OCI-LY1 (cell line): ENCODE data around the gene REPS2.

Experiments
- H2AFZ ChIP-seq: fragments of 200-600 bp; sonication (generic), shearing (Covaris generic); 2 replicates; pipeline ENCODE4 v1.6.0; 2014; ENCODE audit warnings: antibody characterized with exemption, mild to moderate bottlenecking, low read length
- H3F3A ChIP-seq: fragments of 200-600 bp; sonication (generic), shearing (Covaris generic); 2 replicates; pipeline ENCODE4 v1.6.0; 2014; ENCODE audit warnings: mild to moderate bottlenecking, antibody characterized with exemption, low read length, moderate library complexity; ENCODE audit not compliant: insufficient read depth
- H3K27ac ChIP-seq: fragments of 200-600 bp; sonication (generic); 2 replicates; pipeline ENCODE4 v1.5.1; 2014; ENCODE audit warnings: low read length, mixed run types, mild to moderate bottlenecking, low read depth; ENCODE audit not compliant: poor library complexity, severe bottlenecking
- H3K27me3 ChIP-seq: fragments of 200-600 bp; sonication (generic); 2 replicates; pipeline ENCODE4 v1.6.0; 2014; ENCODE audit warnings: antibody characterized with exemption, mild to moderate bottlenecking, low read length, moderate library complexity; ENCODE audit not compliant: insufficient read depth
- H3K36me3 ChIP-seq: fragments of 200-600 bp; sonication (generic); 2 replicates; pipeline ENCODE4 v1.6.1; 2014; ENCODE audit warnings: mild to moderate bottlenecking, antibody characterized with exemption, low read length, moderate library complexity, mixed read lengths; ENCODE audit not compliant: insufficient read depth
- H3K4me1 ChIP-seq: fragments of 200-600 bp; sonication (generic); 2 replicates; pipeline ENCODE4 v1.5.1; 2014; ENCODE audit warnings: mild to moderate bottlenecking, low read length, moderate library complexity; ENCODE audit not compliant: insufficient read depth, severe bottlenecking
- H3K4me2 ChIP-seq: fragments of 200-600 bp; sonication (generic), shearing (Covaris generic); 2 replicates; pipeline ENCODE4 v1.6.1; 2014; ENCODE audit warnings: low read length
- H3K4me3 ChIP-seq: fragments of 200-600 bp; sonication (generic); 2 replicates; pipeline ENCODE4 v1.5.1; 2014; ENCODE audit warnings: low read length, low read depth, mild to moderate bottlenecking, mixed read lengths; ENCODE audit not compliant: poor library complexity, severe bottlenecking
- H3K79me2 ChIP-seq: fragments of 200-600 bp; shearing (Covaris generic); 2 replicates; pipeline ENCODE4 v1.6.1; 2016; ENCODE audit warnings: mixed run types, low read length, mixed read lengths; ENCODE audit not compliant: insufficient read depth
- H3K9ac ChIP-seq: fragments of 200-600 bp; sonication (generic), shearing (Covaris generic); 2 replicates; pipeline ENCODE4 v1.6.1; 2014; ENCODE audit warnings: mild to moderate bottlenecking, low read length, mixed read lengths
- H3K9me2 ChIP-seq: fragments of 200-600 bp; sonication (generic), shearing (Covaris generic); 2 replicates; pipeline ENCODE4 v1.6.1; 2014; ENCODE audit warnings: low read depth, mild to moderate bottlenecking, low read length, mixed read lengths
- H3K9me3 ChIP-seq: fragments of 200-600 bp; shearing (Covaris generic); 2 replicates; pipeline ENCODE4 v1.6.1; 2014; ENCODE audit warnings: low read length, mixed read lengths
- H4K20me1 ChIP-seq: fragments of 200-600 bp; sonication (generic), shearing (Covaris generic); 2 replicates; pipeline ENCODE4 v1.6.0; 2016; ENCODE audit warnings: mild to moderate bottlenecking, low read length; ENCODE audit not compliant: insufficient read depth
- CTCF ChIP-seq: fragments of 200-600 bp; sonication (generic), shearing (Covaris generic); IDR thresholded peaks from 2 replicates; pipeline ENCODE4 v1.5.1; 2017; ENCODE audit warnings: mild to moderate bottlenecking, antibody characterized with exemption, low read length, moderate library complexity, mixed read lengths
- EZH2 ChIP-seq: fragments of 200-600 bp; sonication (generic), shearing (Covaris generic); IDR thresholded peaks from 2 replicates; pipeline ENCODE4 v1.8.0; 2017; ENCODE audit warnings: borderline replicate concordance, mixed run types, mild to moderate bottlenecking, antibody characterized with exemption, low read length, moderate library complexity, mixed read lengths

REPS2 gene

DNA sequence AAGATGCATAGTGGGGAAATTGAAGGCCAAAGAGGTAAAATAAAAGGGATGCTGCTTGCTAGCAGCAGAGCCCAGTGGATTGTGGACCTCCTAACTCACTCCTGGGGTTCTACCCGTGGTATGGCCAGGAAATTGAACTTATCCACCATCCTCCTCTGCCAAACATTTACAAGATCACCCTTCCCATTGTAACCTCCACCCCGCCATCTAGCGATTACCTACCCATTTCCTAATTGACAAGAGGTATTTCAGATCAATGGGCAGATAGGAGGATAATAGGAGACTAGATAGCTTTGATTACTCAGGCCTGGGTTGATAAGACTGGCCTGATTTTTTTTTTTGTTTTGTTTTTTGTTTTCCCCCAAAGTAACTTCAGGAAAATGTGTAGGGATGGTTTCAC lies 67.8 kb downstream of the REPS2 start:
- Histone ChIP-seq H2AFZ (no peak overlapping the region), H3K79me2 (no peaks in the 10 kb centered on the region), H3K9me2 (no peaks in the 10 kb centered on the region), H3K4me2 (no peak overlapping the region), H3K9me3 (no peaks in the 10 kb centered on the region), H3K36me3 (no peaks in the 10 kb centered on the region), H3K4me3 (no peak overlapping the region), H3K4me1 (no peaks in the 10 kb centered on the region), H3K27me3 (no peaks in the 10 kb centered on the region), H3K9ac (no peak overlapping the region), H3K27ac (no peak overlapping the region), H3F3A (no peaks in the 10 kb centered on the region), H4K20me1 (no peaks in the 10 kb centered on the region)
- TF ChIP-seq CTCF (no peak), EZH2 (no peak)

DNA sequence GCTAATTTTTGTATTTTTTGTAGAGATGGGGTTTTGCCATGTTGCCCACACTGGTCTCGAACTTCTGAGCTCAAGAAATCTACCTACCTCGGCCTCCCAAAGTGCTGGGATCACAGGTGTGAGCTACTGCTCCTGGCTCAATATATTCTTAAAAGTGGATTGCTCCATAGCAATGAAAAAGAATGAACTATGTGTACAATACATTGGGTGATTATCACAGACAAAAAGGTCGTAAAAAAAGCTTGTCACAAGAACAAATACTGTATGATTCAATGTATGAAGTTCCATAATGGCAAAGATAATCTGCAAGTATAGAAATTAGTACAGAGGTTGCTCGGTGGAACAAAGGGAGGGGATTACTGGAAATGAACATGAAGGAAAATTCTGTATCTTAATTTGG lies 70.7 kb downstream of the REPS2 start:
- Histone ChIP-seq H3K9ac (no peak overlapping the region), H3K4me3 (no peak overlapping the region), H3K4me1 (no peaks in the 10 kb centered on the region), H3K9me3 (no peaks in the 10 kb centered on the region), H3K79me2 (no peaks in the 10 kb centered on the region), H3K27me3 (no peaks in the 10 kb centered on the region), H3K4me2 (no peak overlapping the region), H2AFZ (no peak overlapping the region), H3K36me3 (no peaks in the 10 kb centered on the region), H3K9me2 (no peaks in the 10 kb centered on the region), H3K27ac (no peak overlapping the region), H4K20me1 (no peaks in the 10 kb centered on the region), H3F3A (no peaks in the 10 kb centered on the region)
- TF ChIP-seq EZH2 (no peak), CTCF (no peak)

DNA sequence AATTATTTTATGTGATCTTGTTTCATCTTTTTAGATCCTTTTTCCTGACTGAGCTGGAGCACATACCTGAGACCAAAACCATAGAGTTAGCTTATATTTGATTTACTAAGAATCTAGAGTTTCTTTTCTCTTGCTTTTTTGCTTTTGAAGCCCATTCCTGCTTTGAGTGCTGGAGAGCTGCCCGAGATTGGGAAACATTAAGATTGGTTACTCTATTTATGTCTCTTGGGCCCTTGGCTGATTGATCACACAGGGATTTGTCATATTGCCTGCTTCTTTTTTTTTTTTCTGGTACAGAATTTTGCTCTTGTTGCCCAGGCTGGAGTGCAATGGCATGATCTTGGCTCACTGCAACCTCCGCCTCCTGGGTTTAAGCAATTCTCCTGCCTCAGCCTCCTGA lies 73.9 kb downstream of the REPS2 start:
- Histone ChIP-seq H4K20me1 (no peaks in the 10 kb centered on the region), H3K4me1 (no peaks in the 10 kb centered on the region), H3K9me3 (no peaks in the 10 kb centered on the region), H3K36me3 (no peaks in the 10 kb centered on the region), H3K9me2 (no peaks in the 10 kb centered on the region), H3K9ac (no peak overlapping the region), H3F3A (no peaks in the 10 kb centered on the region), H3K4me3 (no peak overlapping the region), H3K4me2 (no peak overlapping the region), H3K27ac (no peak overlapping the region), H3K27me3 (no peaks in the 10 kb centered on the region), H2AFZ (no peak overlapping the region), H3K79me2 (no peaks in the 10 kb centered on the region)
- no peak for TF ChIP-seq EZH2
